HepG2 (cell line): ENCODE results near the gene PIK3IP1. TPM values are rescaled to one million over a fixed set of nuclear protein-coding genes. Genes with fewer than 3 reads are reported as not detected.
A peak's percentile ranks its signal among the peaks of the same experiment; 100 is the strongest.

ENCODE experiments used
- HOXA5 ChIP-seq: sonication (generic); formaldehyde crosslinking; IDR thresholded peaks from 2 replicates; pipeline ENCODE4 v1.4.0; 2020; ENCODE audit warnings: missing genetic modification reagents
- MBNL3 ChIP-seq: fragments of 250-450 bp; sonication (Bioruptor Pico); conservative IDR thresholded peaks from 2 replicates; pipeline ENCODE4 v1.8.0; 2022; ENCODE audit warnings: mild to moderate bottlenecking, inconsistent platforms
- NR1H2 ChIP-seq: sonication (generic); formaldehyde crosslinking; IDR thresholded peaks from 2 replicates; pipeline ENCODE4 v1.8.1; 2022; ENCODE audit warnings: low read depth, missing genetic modification reagents, borderline replicate concordance
- NR2C2 ChIP-seq: sonication (generic); formaldehyde crosslinking; IDR thresholded peaks from 2 replicates; pipeline ENCODE4 v1.4.0; 2020; ENCODE audit warnings: missing genetic modification reagents, mild to moderate bottlenecking, moderate library complexity, borderline replicate concordance
- SMYD3 ChIP-seq: sonication (generic); formaldehyde crosslinking; IDR thresholded peaks from 2 replicates; pipeline ENCODE4 v1.8.1; 2023; ENCODE audit warnings: mild to moderate bottlenecking, missing genetic modification reagents
- SRY ChIP-seq: sonication (generic); formaldehyde crosslinking; IDR thresholded peaks from 2 replicates; pipeline ENCODE4 v1.8.0; 2022; ENCODE audit warnings: mild to moderate bottlenecking, missing genetic modification reagents
- SSRP1 ChIP-seq: IDR thresholded peaks from 2 replicates; pipeline ENCODE4 v1.6.1; 2016; ENCODE audit warnings: control low read depth
- WIZ ChIP-seq: sonication (generic); formaldehyde crosslinking; IDR thresholded peaks from 2 replicates; pipeline ENCODE4 v1.5.1; 2020; ENCODE audit warnings: mild to moderate bottlenecking, missing genetic modification reagents
- ZFP82 ChIP-seq: sonication (generic); formaldehyde crosslinking; IDR thresholded peaks from 2 replicates; pipeline ENCODE4 v1.5.1; 2020; ENCODE audit warnings: mild to moderate bottlenecking, missing genetic modification reagents, borderline replicate concordance
- ZNF136 ChIP-seq: sonication (generic); formaldehyde crosslinking; IDR thresholded peaks from 2 replicates; pipeline ENCODE4 v1.8.1; 2022; ENCODE audit warnings: low read depth, mild to moderate bottlenecking, moderate library complexity, missing genetic modification reagents
- ZNF333 ChIP-seq: sonication (generic); formaldehyde crosslinking; IDR thresholded peaks from 2 replicates; pipeline ENCODE4 v1.4.0; 2020; ENCODE audit warnings: mild to moderate bottlenecking, missing genetic modification reagents, borderline replicate concordance
- ZNF562 ChIP-seq: sonication (generic); formaldehyde crosslinking; IDR thresholded peaks from 2 replicates; pipeline ENCODE4 v1.8.0; 2022; ENCODE audit warnings: missing genetic modification reagents, borderline replicate concordance
- ZNF891 ChIP-seq: sonication (generic); formaldehyde crosslinking; IDR thresholded peaks from 2 replicates; pipeline ENCODE4 v1.5.0; 2020; ENCODE audit warnings: mild to moderate bottlenecking, missing genetic modification reagents
- polyA plus RNA-seq, 8 experiments: library from polyadenylated mRNA; depleted of rRNA in 3 of 8; stranded (reverse) in 7 of 8; unstranded in 1 of 8; fragments of >200 nt; fragmentation: Illumina TruSeq in 4 of 8; extraction: Trizol in 4 of 8; gene quantifications; 2 replicates each; pipeline versions ENCODE4 v1.2.1 to v1.2.3, GENCODE V29; 2011 to 2016; ENCODE audit warnings: low read depth in 4 of 8, missing spikeins in 1 of 8, mixed read lengths in 1 of 8; ENCODE audit not compliant: insufficient read depth in 1 of 8
- total RNA-seq, 5 experiments: library from RNA; depleted of rRNA; stranded (reverse); fragments of >200 nt; fragmentation: Illumina TruSeq; extraction: Trizol; gene quantifications; 2 replicates each; pipeline ENCODE4 v1.2.3, GENCODE V29; 2016; ENCODE audit warnings: low read depth in 1 of 5
- TF ChIP-seq, protein P1 (sequence below): sonication (generic); formaldehyde crosslinking; IDR thresholded peaks from 2 replicates; pipeline ENCODE4 v1.5.0; 2020; ENCODE audit warnings: missing genetic modification reagents
- TF ChIP-seq, protein P2 (sequence below): sonication (generic); formaldehyde crosslinking; IDR thresholded peaks from 2 replicates; pipeline ENCODE4 v1.4.0; 2020; ENCODE audit warnings: mild to moderate bottlenecking, missing genetic modification reagents
- TF ChIP-seq, protein P3 (sequence below): sonication (generic); formaldehyde crosslinking; IDR thresholded peaks from 2 replicates; pipeline ENCODE4 v1.4.0; 2020; ENCODE audit warnings: mild to moderate bottlenecking, missing genetic modification reagents
- TF ChIP-seq, protein P4 (sequence below): IDR thresholded peaks from 2 replicates; pipeline ENCODE4 v1.6.1; 2016; ENCODE audit warnings: missing biosample characterization, missing genetic modification reagents, low read depth
- TF ChIP-seq, protein P5 (sequence below): sonication (generic); formaldehyde crosslinking; IDR thresholded peaks from 2 replicates; pipeline ENCODE4 v1.4.0; 2020; ENCODE audit warnings: missing genetic modification reagents, mild to moderate bottlenecking, borderline replicate concordance

Gene PIK3IP1
- total and polyA plus RNA-seq, 2 of the 13 experiments (the other 11 are each of a cell fraction or from before 2014, with no cell fraction given), result 1.3 to 2.5 TPM

DNA sequence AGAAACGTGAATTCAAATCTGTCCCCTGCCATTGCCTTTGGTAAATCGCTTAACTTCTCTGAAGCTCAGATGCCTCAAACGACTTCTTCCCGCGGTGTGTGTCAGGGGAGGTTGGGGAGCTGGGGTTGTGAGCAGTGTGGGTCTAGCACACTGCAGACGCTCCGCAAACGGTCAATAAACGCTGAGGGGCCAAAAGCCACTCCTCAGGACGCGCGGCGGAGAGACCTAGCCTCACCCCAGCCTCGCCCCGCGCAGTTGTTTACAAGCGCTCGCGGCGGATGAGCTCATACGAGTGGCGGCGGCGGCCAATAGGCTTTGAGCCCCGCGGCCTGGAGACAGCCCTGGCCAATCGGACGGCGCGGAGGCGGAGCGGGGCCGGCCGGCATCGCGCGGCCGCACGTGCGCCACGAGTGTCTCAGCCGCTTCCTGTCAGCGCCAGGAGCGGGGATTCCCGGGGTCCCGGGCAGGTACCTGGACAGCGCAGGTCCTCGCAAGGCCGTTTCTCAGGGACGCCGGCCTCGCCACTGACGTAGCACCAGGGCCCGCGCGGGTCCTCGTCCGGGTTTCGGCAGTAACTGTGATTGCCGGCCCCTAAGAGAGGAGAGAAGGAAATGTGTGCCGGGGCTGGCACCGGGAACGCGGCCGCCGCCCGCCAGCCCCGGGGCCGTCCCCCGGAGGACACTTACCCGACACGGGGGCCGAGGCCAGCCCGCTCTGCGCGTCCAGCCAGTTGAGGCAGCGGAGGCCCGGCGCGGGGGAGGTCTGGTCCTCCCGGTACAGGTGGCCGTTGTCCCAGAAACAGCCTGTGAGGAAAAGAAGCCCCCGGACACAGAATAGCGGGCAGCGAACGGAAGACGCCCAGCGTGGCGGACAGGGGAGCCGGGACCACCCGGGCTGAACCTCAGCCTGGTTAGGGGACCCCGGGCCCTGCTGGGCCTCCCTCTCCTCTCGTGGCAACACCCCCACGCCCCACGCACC, 1.5 kb downstream of the PIK3IP1 start (continued):
- TF ChIP-seq NR1H2 (CRISPR knock-in tag), result 0 out of 2 replicates have a peak, but pooled peaks have one; percentile 70
- TF ChIP-seq, protein P1, sequence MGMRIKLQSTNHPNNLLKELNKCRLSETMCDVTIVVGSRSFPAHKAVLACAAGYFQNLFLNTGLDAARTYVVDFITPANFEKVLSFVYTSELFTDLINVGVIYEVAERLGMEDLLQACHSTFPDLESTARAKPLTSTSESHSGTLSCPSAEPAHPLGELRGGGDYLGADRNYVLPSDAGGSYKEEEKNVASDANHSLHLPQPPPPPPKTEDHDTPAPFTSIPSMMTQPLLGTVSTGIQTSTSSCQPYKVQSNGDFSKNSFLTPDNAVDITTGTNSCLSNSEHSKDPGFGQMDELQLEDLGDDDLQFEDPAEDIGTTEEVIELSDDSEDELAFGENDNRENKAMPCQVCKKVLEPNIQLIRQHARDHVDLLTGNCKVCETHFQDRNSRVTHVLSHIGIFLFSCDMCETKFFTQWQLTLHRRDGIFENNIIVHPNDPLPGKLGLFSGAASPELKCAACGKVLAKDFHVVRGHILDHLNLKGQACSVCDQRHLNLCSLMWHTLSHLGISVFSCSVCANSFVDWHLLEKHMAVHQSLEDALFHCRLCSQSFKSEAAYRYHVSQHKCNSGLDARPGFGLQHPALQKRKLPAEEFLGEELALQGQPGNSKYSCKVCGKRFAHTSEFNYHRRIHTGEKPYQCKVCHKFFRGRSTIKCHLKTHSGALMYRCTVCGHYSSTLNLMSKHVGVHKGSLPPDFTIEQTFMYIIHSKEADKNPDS (CRISPR knock-in tag), result no peak
- no peak for TF ChIP-seq ZNF136 (CRISPR knock-in tag)
- TF ChIP-seq WIZ (CRISPR knock-in tag), result peak; percentile 84; the same call in 1 of the 2 replicates
- no peak for TF ChIP-seq SMYD3
- TF ChIP-seq, protein P2, sequence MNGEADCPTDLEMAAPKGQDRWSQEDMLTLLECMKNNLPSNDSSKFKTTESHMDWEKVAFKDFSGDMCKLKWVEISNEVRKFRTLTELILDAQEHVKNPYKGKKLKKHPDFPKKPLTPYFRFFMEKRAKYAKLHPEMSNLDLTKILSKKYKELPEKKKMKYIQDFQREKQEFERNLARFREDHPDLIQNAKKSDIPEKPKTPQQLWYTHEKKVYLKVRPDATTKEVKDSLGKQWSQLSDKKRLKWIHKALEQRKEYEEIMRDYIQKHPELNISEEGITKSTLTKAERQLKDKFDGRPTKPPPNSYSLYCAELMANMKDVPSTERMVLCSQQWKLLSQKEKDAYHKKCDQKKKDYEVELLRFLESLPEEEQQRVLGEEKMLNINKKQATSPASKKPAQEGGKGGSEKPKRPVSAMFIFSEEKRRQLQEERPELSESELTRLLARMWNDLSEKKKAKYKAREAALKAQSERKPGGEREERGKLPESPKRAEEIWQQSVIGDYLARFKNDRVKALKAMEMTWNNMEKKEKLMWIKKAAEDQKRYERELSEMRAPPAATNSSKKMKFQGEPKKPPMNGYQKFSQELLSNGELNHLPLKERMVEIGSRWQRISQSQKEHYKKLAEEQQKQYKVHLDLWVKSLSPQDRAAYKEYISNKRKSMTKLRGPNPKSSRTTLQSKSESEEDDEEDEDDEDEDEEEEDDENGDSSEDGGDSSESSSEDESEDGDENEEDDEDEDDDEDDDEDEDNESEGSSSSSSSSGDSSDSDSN (CRISPR knock-in tag), result peak; percentile 50; the same call in 1 of the 2 replicates
- no peak for TF ChIP-seq MBNL3 (CRISPR knock-in tag)
- TF ChIP-seq, protein P3, sequence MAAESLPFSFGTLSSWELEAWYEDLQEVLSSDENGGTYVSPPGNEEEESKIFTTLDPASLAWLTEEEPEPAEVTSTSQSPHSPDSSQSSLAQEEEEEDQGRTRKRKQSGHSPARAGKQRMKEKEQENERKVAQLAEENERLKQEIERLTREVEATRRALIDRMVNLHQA (CRISPR knock-in tag), result no peak
- TF ChIP-seq, protein P4, sequence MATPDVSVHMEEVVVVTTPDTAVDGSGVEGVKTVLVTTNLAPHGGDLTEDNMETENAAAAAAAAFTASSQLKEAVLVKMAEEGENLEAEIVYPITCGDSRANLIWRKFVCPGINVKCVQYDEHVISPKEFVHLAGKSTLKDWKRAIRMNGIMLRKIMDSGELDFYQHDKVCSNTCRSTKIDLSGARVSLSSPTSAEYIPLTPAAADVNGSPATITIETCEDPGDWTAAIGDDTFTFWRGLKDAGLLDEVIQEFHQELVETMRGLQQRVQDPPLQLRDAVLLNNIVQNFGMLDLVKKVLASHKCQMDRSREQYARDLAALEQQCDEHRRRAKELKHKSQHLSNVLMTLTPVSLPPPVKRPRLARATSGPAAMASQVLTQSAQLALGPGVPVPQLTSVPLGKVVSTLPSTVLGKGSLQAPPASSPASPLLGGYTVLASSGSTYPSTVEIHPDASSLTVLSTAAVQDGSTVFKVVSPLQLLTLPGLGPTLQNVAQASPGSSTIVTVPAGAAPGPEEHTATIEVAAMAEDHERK (CRISPR knock-in tag), result no peak
- TF ChIP-seq, protein P5, sequence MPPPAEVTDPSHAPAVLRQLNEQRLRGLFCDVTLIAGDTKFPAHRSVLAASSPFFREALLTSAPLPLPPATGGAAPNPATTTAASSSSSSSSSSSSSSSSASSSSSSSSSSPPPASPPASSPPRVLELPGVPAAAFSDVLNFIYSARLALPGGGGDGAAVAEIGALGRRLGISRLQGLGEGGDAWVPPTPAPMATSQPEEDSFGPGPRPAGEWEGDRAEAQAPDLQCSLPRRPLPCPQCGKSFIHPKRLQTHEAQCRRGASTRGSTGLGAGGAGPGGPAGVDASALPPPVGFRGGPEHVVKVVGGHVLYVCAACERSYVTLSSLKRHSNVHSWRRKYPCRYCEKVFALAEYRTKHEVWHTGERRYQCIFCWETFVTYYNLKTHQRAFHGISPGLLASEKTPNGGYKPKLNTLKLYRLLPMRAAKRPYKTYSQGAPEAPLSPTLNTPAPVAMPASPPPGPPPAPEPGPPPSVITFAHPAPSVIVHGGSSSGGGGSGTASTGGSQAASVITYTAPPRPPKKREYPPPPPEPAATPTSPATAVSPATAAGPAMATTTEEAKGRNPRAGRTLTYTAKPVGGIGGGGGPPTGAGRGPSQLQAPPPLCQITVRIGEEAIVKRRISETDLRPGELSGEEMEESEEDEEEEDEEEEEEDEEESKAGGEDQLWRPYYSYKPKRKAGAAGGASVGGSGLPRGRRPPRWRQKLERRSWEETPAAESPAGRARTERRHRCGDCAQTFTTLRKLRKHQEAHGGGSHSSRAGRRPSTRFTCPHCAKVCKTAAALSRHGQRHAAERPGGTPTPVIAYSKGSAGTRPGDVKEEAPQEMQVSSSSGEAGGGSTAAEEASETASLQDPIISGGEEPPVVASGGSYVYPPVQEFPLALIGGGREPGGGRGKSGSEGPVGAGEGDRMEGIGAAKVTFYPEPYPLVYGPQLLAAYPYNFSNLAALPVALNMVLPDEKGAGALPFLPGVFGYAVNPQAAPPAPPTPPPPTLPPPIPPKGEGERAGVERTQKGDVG (CRISPR knock-in tag), result 0 out of 2 replicates have a peak, but pooled peaks have one; percentile 61
- TF ChIP-seq ZNF333 (CRISPR knock-in tag), result peak; percentile 82; the same call in 1 of the 2 replicates
- TF ChIP-seq HOXA5, result peak; percentile 75; the same call in 1 of the 2 replicates
- no peak for TF ChIP-seq SSRP1 (CRISPR knock-in tag)
- TF ChIP-seq ZFP82, result no peak
- peak; percentile 27; the same call in 1 of the 2 replicates for TF ChIP-seq NR2C2 (CRISPR knock-in tag)
- no peak for TF ChIP-seq ZNF562
- TF ChIP-seq SRY (CRISPR knock-in tag), result peak; percentile 95
- TF ChIP-seq ZNF891, result peak; percentile 85
